D341Med (cell line): ENCODE measurements around the gene RANGAP1.
"Not testable (repeated sequence)": the region's sequence is repeated elsewhere in the genome, so short reads cannot be mapped to it uniquely, and the experiment has no call there.

ENCODE experiments used
- DNase-seq: peaks from one replicate; pipeline ENCODE4 v3.0.0; 2012; ENCODE audit warnings: low spot score

The RANGAP1 gene

GRCh38 chr22:41260871-41261270, 25.1 kb downstream of the RANGAP1 start:
- peak; percentile 22 for DNase-seq

- not testable (repeated sequence) for DNase-seq
Measured at GRCh38 chr22:41259756-41260155, 26.2 kb downstream of the RANGAP1 start.

- no peak for DNase-seq
Measured at GRCh38 chr22:41257696-41258095, 28.3 kb downstream of the RANGAP1 start.

GRCh38 chr22:41256254-41257253, 29.4 kb downstream of the RANGAP1 start:
- DNase-seq: peak; percentile 57

- DNase-seq: no peak
Measured at GRCh38 chr22:41254230-41254629, 31.8 kb downstream of the RANGAP1 start.

GRCh38 chr22:41252365-41252764, 33.6 kb downstream of the RANGAP1 start:
- DNase-seq: no peak

- no peak for DNase-seq
Measured at GRCh38 chr22:41250127-41250526, 35.9 kb downstream of the RANGAP1 start.

- DNase-seq: no peak
Measured at GRCh38 chr22:41249442-41249841, 36.5 kb downstream of the RANGAP1 start.

- DNase-seq: no peak
Measured at GRCh38 chr22:41248758-41249157, 37.2 kb downstream of the RANGAP1 start.

GRCh38 chr22:41248314-41248713, 37.7 kb downstream of the RANGAP1 start:
- DNase-seq: no peak

GRCh38 chr22:41247703-41248102, 38.3 kb downstream of the RANGAP1 start:
- DNase-seq: no peak

GRCh38 chr22:41245917-41246499, 40.0 kb downstream of the RANGAP1 start:
- DNase-seq: no peak

- DNase-seq: no peak
Measured at GRCh38 chr22:41243361-41243760, 42.6 kb downstream of the RANGAP1 start.

- DNase-seq: no peak
Measured at GRCh38 chr22:41242396-41243117, 43.4 kb downstream of the RANGAP1 start.

GRCh38 chr22:41241133-41241676, 44.8 kb downstream of the RANGAP1 start:
- DNase-seq: no peak

- no peak for DNase-seq
Measured at GRCh38 chr22:41240377-41241132, 45.4 kb downstream of the RANGAP1 start, which contains the start of gene CHADL. CHADL (minus strand) TSS chr22:41240931; CDS start chr22:41240881, 50 bp downstream.

- DNase-seq: no peak
Measured at GRCh38 chr22:41239443-41240128, 46.4 kb downstream of the RANGAP1 start.

GRCh38 chr22:41238570-41239442, 47.2 kb downstream of the RANGAP1 start:
- DNase-seq: no peak

GRCh38 chr22:41237707-41238569, 48.0 kb downstream of the RANGAP1 start:
- no peak for DNase-seq
